Uterus (tissue), 4 donors: ENCODE measurements around the gene COL25A1. TPM values are rescaled to one million over a fixed set of nuclear protein-coding genes. Genes with fewer than 3 reads are reported as not detected.
"Not testable (repeated sequence)": the region's sequence is repeated elsewhere in the genome, so short reads cannot be mapped to it uniquely, and the experiment has no call there.

ENCODE experiments used
- DNase-seq, 2 donors: peaks; one replicate each; pipeline ENCODE4 v3.0.0-alpha.2; 2019 to 2020
- H3K27ac ChIP-seq, 2 donors: fragments of 200-600 bp; sonication (generic); 1 replicate in 1 of 2; 2 replicates in 1 of 2; pipeline ENCODE4 v1.5.1; 2016 to 2018
- H3K27me3 ChIP-seq, 2 donors: fragments of 200-600 bp; sonication (generic); one replicate each; pipeline ENCODE4 v1.5.1; 2018 to 2019; ENCODE audit warnings: control low read depth in 1 of 2
- H3K36me3 ChIP-seq, 2 donors: fragments of 200-600 bp; sonication (generic); one replicate each; pipeline ENCODE4 v1.5.1; 2019; ENCODE audit warnings: control low read depth in 1 of 2
- H3K4me1 ChIP-seq, 2 donors: fragments of 200-600 bp; sonication (generic); one replicate each; pipeline ENCODE4 v1.5.1; 2018 to 2019; ENCODE audit warnings: control low read depth in 1 of 2
- H3K4me3 ChIP-seq, 2 donors: fragments of 200-600 bp; sonication (generic); 1 replicate in 1 of 2; 2 replicates in 1 of 2; pipeline ENCODE4 v1.5.1; 2018 to 2019; ENCODE audit warnings: mild to moderate bottlenecking in 1 of 2
- H3K9me3 ChIP-seq, 2 donors: fragments of 200-600 bp; sonication (generic); one replicate each; pipeline ENCODE4 v1.5.1; 2019; ENCODE audit warnings: control low read depth in 1 of 2
- POLR2A ChIP-seq, 2 donors: fragments of 450-650 bp; IDR thresholded peaks; one replicate each; pipeline ENCODE4 v1.6.1; 2016; ENCODE audit warnings: antibody characterized with exemption in 2 of 2, mild to moderate bottlenecking in 1 of 2, moderate library complexity in 1 of 2
- intact Hi-C: fragments of 100-400 bp; cut with DNase I; formaldehyde crosslinking; loops from one replicate; pipeline ENCODE4 v1.15.1; 2023; ENCODE audit warnings: low total_unique reads
- total RNA-seq, 4 donors: library from RNA; depleted of rRNA in 3 of 4; stranded (reverse); fragments of >200 nt in 3 of 4; gene quantifications; one replicate each; pipeline versions ENCODE4 v1.1.0 to v1.2.4, GENCODE V29; 2014 to 2023
- TF ChIP-seq, protein P1 (sequence below), 4 experiments: fragments of 200-600 bp in 2 of 4; fragments of 450-650 bp in 2 of 4; sonication (generic) in 2 of 4; IDR thresholded peaks; one replicate each; pipeline ENCODE4 v1.5.1; 2016 to 2019; ENCODE audit warnings: antibody characterized with exemption in 4 of 4, mild to moderate bottlenecking in 2 of 4, moderate library complexity in 1 of 4
- donor health status: DM: yes; HTN: yes; CAD: no.

Gene COL25A1
- total RNA-seq, 4 donors from 2014 or later, result 0.26 to 41.1 (median 1.8) TPM; not detected in 1

DNA sequence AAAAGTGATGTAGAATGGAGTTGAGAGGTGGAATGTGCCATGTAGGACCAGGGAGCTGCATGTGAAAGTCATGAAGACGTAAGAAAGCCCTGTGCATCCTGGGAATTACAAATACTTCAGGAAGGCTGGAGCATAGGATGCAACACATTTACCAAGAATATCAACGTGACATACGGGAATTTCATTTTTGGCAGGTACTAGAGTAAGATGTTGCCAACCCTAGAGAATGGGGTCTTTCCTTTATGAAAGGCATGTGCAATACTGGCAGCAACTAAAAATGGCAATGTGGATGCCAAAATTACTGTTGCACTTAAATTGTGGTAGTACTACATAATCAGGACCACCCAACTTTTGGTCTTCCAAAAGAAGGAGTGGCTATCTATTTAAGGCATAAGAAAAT is 188.0 kb downstream of the COL25A1 start:
- TF ChIP-seq, protein P1, sequence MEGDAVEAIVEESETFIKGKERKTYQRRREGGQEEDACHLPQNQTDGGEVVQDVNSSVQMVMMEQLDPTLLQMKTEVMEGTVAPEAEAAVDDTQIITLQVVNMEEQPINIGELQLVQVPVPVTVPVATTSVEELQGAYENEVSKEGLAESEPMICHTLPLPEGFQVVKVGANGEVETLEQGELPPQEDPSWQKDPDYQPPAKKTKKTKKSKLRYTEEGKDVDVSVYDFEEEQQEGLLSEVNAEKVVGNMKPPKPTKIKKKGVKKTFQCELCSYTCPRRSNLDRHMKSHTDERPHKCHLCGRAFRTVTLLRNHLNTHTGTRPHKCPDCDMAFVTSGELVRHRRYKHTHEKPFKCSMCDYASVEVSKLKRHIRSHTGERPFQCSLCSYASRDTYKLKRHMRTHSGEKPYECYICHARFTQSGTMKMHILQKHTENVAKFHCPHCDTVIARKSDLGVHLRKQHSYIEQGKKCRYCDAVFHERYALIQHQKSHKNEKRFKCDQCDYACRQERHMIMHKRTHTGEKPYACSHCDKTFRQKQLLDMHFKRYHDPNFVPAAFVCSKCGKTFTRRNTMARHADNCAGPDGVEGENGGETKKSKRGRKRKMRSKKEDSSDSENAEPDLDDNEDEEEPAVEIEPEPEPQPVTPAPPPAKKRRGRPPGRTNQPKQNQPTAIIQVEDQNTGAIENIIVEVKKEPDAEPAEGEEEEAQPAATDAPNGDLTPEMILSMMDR (IDR thresholded peaks at IDR 0.05), result no peak
- no peak for TF ChIP-seq POLR2A (IDR thresholded peaks at IDR 0.05)
- intact Hi-C loops, result no loop called here

DNA sequence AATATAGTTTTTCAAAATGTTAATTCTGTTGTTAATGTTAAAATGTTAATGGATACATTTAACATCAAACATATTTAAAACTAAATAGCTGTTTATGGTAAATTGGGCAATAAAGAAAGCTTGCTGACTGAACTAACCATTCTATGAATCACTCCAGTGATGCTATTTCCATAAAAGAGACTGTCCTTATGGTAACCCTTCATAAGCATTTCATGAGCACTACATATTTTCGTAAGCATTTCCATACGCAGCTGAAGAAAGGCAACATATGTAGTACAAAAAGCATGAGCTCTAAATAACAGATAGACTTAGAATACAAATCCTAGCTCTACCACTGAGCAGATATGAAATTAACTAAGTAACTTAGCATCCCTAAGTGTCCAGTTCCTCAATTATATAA is 188.9 kb downstream of the COL25A1 start:
- Histone ChIP-seq H3K4me3 (no peak overlapping the region), H3K27ac (no peak overlapping the region), H3K9me3 (no peaks in the 10 kb centered on the region), H3K4me1 (no peaks in the 10 kb centered on the region), H3K36me3 (no peaks in the 10 kb centered on the region), H3K27me3 (no peaks in the 10 kb centered on the region)
- DNase-seq, result no peak
- intact Hi-C loops, result no loop called here
- TF ChIP-seq, protein P1 (IDR thresholded peaks at IDR 0.05), result no peak
- TF ChIP-seq POLR2A (IDR thresholded peaks at IDR 0.05), result no peak

More for the DNA sequence above, 188.0 kb downstream of the COL25A1 start:
- no peaks in the 10 kb centered on the region for H3K27me3 ChIP-seq
- no peak for DNase-seq
- H3K27ac ChIP-seq, result no peak overlapping the region
- H3K4me3 ChIP-seq, result no peak overlapping the region
- no peaks in the 10 kb centered on the region for H3K4me1 ChIP-seq
- H3K9me3 ChIP-seq, result no peaks in the 10 kb centered on the region
- H3K36me3 ChIP-seq, result no peaks in the 10 kb centered on the region

DNA sequence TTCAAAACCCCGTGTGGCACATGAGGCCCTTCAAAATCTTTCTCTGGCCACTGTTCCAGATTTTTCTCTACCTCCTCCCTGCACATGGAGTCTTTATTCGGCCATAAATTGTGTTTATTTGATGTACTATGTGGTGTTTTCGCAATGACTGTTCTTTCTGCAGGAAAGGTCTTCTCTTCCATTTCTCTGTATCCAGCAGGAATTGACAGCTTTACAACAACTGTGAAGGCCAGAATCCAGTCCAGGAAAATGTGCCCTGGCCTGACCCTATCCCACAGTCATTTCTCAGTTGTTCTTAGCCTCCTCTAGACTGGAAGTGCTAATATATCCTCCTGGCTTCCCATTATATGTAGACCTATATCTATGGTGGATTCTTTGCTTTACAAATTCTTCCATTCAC is 191.4 kb downstream of the COL25A1 start:
- no peaks in the 10 kb centered on the region for H3K9me3 ChIP-seq
- no peak for DNase-seq
- intact Hi-C loops, result no loop called here
- TF ChIP-seq, protein P1 (IDR thresholded peaks at IDR 0.05), result no peak
- TF ChIP-seq POLR2A (IDR thresholded peaks at IDR 0.05), result no peak
- no peaks in the 10 kb centered on the region for H3K36me3 ChIP-seq
- no peaks in the 10 kb centered on the region for H3K27me3 ChIP-seq
- no peak overlapping the region for H3K4me3 ChIP-seq
- no peaks in the 10 kb centered on the region for H3K4me1 ChIP-seq
- H3K27ac ChIP-seq, result no peak overlapping the region

- H3K27ac ChIP-seq, H3K4me3 ChIP-seq, H3K9me3 ChIP-seq, H3K36me3 ChIP-seq, H3K27me3 ChIP-seq, intact Hi-C loops, H3K4me1 ChIP-seq, DNase-seq: not testable (repeated sequence)
These were observed 194.2 kb downstream of the COL25A1 start for GRCh38 chr4:109108215-109108614.

GRCh38 chr4:109094056-109094455 is 208.4 kb downstream of the COL25A1 start:
- intact Hi-C loops, result no loop called here

More at GRCh38 chr4:109094056-109094455, 208.4 kb downstream of the COL25A1 start:
- Histone ChIP-seq H3K27me3 (no peaks in the 10 kb centered on the region), H3K36me3 (no peaks in the 10 kb centered on the region), H3K4me1 (no peaks in the 10 kb centered on the region), H3K27ac (no peak overlapping the region), H3K4me3 (no peak overlapping the region), H3K9me3 (no peaks in the 10 kb centered on the region)
- no peak for TF ChIP-seq POLR2A (IDR thresholded peaks at IDR 0.05)
- TF ChIP-seq, protein P1 (IDR thresholded peaks at IDR 0.05), result no peak
- no peak for DNase-seq
